ENCODE data around the gene CTDSPL.

DNA sequence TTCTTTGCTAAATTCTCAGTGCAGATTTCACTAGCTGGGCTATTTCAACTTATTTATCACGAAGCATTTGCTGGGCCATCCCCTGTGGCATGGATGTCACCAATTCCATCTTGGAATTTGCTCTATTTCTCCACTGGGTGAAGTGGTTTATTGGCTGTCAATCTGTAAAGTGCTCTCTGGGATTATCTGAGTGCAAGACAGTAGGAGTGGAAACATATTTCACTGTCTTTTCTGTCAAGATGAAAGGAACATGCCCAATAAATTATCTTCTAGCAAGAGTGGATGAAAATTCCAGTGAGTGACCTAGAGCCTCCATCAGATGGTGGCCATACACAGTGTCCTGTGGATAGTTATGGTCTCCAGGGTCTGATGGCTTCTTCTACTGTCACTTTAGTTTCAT is 25.1 kb upstream of the CTDSPL start:
- no peak for TF ChIP-seq POLR2AphosphoS5 (IDR thresholded peaks at IDR 0.05; ENCODE audit: borderline replicate concordance, low read depth, low read length)
- no peak for TF ChIP-seq EZH2 (IDR thresholded peaks at IDR 0.05)
